Stomach smooth muscle (tissue), 2 donors: ENCODE data around the gene BST1.

ENCODE experiments used
- H3K27ac ChIP-seq: one replicate; pipeline ENCODE4 v1.7.0; 2013; ENCODE audit warnings: mild to moderate bottlenecking, low read length, inconsistent platforms
- H3K27me3 ChIP-seq, 2 donors: one replicate each; pipeline ENCODE4 v1.7.0; 2013; ENCODE audit warnings: low read length in 2 of 2; ENCODE audit not compliant: insufficient read depth in 2 of 2, control insufficient read depth in 1 of 2
- H3K36me3 ChIP-seq, 2 donors: one replicate each; pipeline ENCODE4 v1.7.0; 2013; ENCODE audit warnings: low read length in 2 of 2; ENCODE audit not compliant: control insufficient read depth in 2 of 2, insufficient read depth in 2 of 2
- H3K4me1 ChIP-seq: one replicate; pipeline ENCODE4 v1.7.0; 2013; ENCODE audit warnings: low read length; ENCODE audit not compliant: control insufficient read depth, insufficient read depth
- H3K4me3 ChIP-seq, 2 donors: one replicate each; pipeline ENCODE4 v1.7.0; 2013; ENCODE audit warnings: low read length in 2 of 2
- H3K9ac ChIP-seq, 2 donors: one replicate each; pipeline ENCODE4 v1.7.0; 2013; ENCODE audit warnings: low read length in 2 of 2, mild to moderate bottlenecking in 1 of 2
- H3K9me3 ChIP-seq, 2 donors: one replicate each; pipeline ENCODE4 v1.7.0; 2013; ENCODE audit warnings: low read length in 2 of 2; ENCODE audit not compliant: control insufficient read depth in 2 of 2
- donor health status: healthy.
- donor health status: Pancreatic carcinoma.

BST1 gene

GRCh38 chr4:15659768-15660570 is 42.9 kb upstream of the BST1 start:
- Histone ChIP-seq H3K9me3 (no peaks in the 10 kb centered on the region), H3K4me3 (no peak overlapping the region), H3K4me1 (no peaks in the 10 kb centered on the region), H3K36me3 (no peaks in the 10 kb centered on the region), H3K9ac (no peak overlapping the region), H3K27me3 (no peaks in the 10 kb centered on the region), H3K27ac (no peak overlapping the region)

DNA sequence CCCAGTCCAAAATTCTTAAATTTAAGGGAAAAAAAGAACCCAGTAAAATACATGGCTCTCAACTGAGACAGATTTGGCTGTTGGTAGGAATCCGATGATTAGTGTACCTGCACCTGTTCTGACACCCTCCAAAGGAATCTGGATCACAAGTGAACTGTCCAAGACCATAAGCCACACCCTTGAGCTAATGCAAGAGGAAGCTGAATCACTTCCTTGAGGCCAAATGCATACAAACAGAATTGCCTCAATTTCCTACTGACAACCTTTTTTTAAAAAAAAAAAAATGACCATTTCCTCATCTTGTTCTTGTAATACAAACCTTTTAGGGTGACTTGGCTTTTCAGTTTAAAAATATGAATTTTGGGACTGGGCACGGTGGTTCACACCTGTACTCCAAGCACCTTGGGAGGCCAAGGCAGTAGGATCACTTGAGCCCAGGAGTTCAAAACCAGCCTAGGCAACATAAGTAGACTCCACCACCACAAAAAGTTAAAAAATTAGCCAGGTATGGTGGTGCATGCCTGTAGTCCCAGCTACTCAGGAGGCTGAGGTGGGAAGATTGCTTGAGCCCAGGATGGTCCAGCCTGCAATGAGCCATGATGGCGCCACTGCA is 37.0 kb upstream of the BST1 start:
- H3K27me3 ChIP-seq = no peaks in the 10 kb centered on the region
- no peak overlapping the region for H3K9ac ChIP-seq
- no peak overlapping the region for H3K27ac ChIP-seq
- no peaks in the 10 kb centered on the region for H3K4me1 ChIP-seq
- H3K36me3 ChIP-seq = no peaks in the 10 kb centered on the region
- no peaks in the 10 kb centered on the region for H3K9me3 ChIP-seq
- H3K4me3 ChIP-seq = no peak overlapping the region

- no peaks in the 10 kb centered on the region for H3K36me3 ChIP-seq
- H3K27ac ChIP-seq = no peak overlapping the region
- H3K9ac ChIP-seq = no peak overlapping the region
- H3K4me3 ChIP-seq = no peak overlapping the region
- no peaks in the 10 kb centered on the region for H3K4me1 ChIP-seq
- H3K27me3 ChIP-seq = no peaks in the 10 kb centered on the region
- no peaks in the 10 kb centered on the region for H3K9me3 ChIP-seq
Observed at GRCh38 chr4:15667006-15667405, 35.9 kb upstream of the BST1 start.

- no peaks in the 10 kb centered on the region for H3K36me3 ChIP-seq
- H3K9me3 ChIP-seq = no peaks in the 10 kb centered on the region
- no peak overlapping the region for H3K9ac ChIP-seq
- H3K4me3 ChIP-seq = no peak overlapping the region
- no peaks in the 10 kb centered on the region for H3K27me3 ChIP-seq
- no peaks in the 10 kb centered on the region for H3K4me1 ChIP-seq
- H3K27ac ChIP-seq = no peak overlapping the region
Observed at GRCh38 chr4:15668566-15669435, 34.1 kb upstream of the BST1 start.

- H3K9me3 ChIP-seq = no peaks in the 10 kb centered on the region
- no peaks in the 10 kb centered on the region for H3K36me3 ChIP-seq
- no peak overlapping the region for H3K4me3 ChIP-seq
- H3K27me3 ChIP-seq = no peaks in the 10 kb centered on the region
- no peak overlapping the region for H3K27ac ChIP-seq
- no peak overlapping the region for H3K9ac ChIP-seq
- no peaks in the 10 kb centered on the region for H3K4me1 ChIP-seq
Observed at GRCh38 chr4:15670576-15670975, 32.3 kb upstream of the BST1 start.

GRCh38 chr4:15672101-15672500 is 30.8 kb upstream of the BST1 start:
- Histone ChIP-seq H3K9me3 (no peaks in the 10 kb centered on the region), H3K9ac (no peak overlapping the region), H3K27me3 (no peaks in the 10 kb centered on the region), H3K27ac (no peak overlapping the region), H3K36me3 (no peaks in the 10 kb centered on the region), H3K4me1 (no peaks in the 10 kb centered on the region), H3K4me3 (no peak overlapping the region)

- Histone ChIP-seq H3K9ac (no peak overlapping the region), H3K9me3 (no peaks in the 10 kb centered on the region), H3K4me1 (no peaks in the 10 kb centered on the region)
Observed at GRCh38 chr4:15673337-15673736, 29.5 kb upstream of the BST1 start.

GRCh38 chr4:15674046-15674445 is 28.8 kb upstream of the BST1 start:
- no peaks in the 10 kb centered on the region for H3K9me3 ChIP-seq
- H3K27me3 ChIP-seq = no peaks in the 10 kb centered on the region
- H3K4me1 ChIP-seq = no peaks in the 10 kb centered on the region
- no peak overlapping the region for H3K9ac ChIP-seq
- H3K27ac ChIP-seq = no peak overlapping the region
- no peaks in the 10 kb centered on the region for H3K36me3 ChIP-seq
- H3K4me3 ChIP-seq = no peak overlapping the region

More at GRCh38 chr4:15673337-15673736, 29.5 kb upstream of the BST1 start:
- Histone ChIP-seq H3K36me3 (no peaks in the 10 kb centered on the region), H3K27ac (no peak overlapping the region), H3K4me3 (no peak overlapping the region), H3K27me3 (no peaks in the 10 kb centered on the region)

- Histone ChIP-seq H3K4me3 (no peak overlapping the region), H3K36me3 (no peaks in the 10 kb centered on the region), H3K4me1 (no peaks in the 10 kb centered on the region), H3K9ac (no peak overlapping the region), H3K27ac (no peak overlapping the region), H3K9me3 (no peaks in the 10 kb centered on the region), H3K27me3 (no peaks in the 10 kb centered on the region)
Observed at GRCh38 chr4:15674926-15675325, 27.9 kb upstream of the BST1 start.

- Histone ChIP-seq H3K36me3 (no peaks in the 10 kb centered on the region), H3K9me3 (no peaks in the 10 kb centered on the region), H3K27ac (no peak overlapping the region), H3K4me3 (no peak overlapping the region), H3K9ac (no peak overlapping the region), H3K4me1 (no peaks in the 10 kb centered on the region), H3K27me3 (no peaks in the 10 kb centered on the region)
Observed at GRCh38 chr4:15675356-15675755, 27.5 kb upstream of the BST1 start.
